Caco-2 (cell line): ENCODE results near the gene OR2D2. TPM values are rescaled to one million over a fixed set of nuclear protein-coding genes. Genes with fewer than 3 reads are reported as not detected.

Experiments used
- BruUV-seq: library from RNA; stranded (reverse); fragments of 400-500 nt; replicated peaks from 2 replicates; lab custom pipeline; 2021; lab: Mats Ljungman, UMichigan
- CTCF ChIA-PET: fragments of 300-600 bp; sonication (Branson Sonifier 250); formaldehyde crosslinking; loops from one replicate; lab custom pipeline; 2022; ENCODE audit warnings: antibody characterized with exemption; lab: Charles Lee
- POLR2A ChIA-PET: fragments of 300-600 bp; sonication (Branson Sonifier 250); formaldehyde crosslinking; loops from one replicate; lab custom pipeline; 2022; ENCODE audit warnings: antibody characterized with exemption; lab: Charles Lee
- DNase-seq, 2 experiments: peaks; one replicate each; pipeline versions ENCODE4 v3.0.0 to v3.0.0-alpha.2; 2020 to 2022
- H3K27me3 ChIP-seq: replicated peaks from 2 replicates; pipeline ENCODE4 v1.6.0; 2011; ENCODE audit warnings: low read length; ENCODE audit not compliant: control insufficient read depth, insufficient read depth
- H3K36me3 ChIP-seq: 2 replicates; pipeline ENCODE4 v1.5.1; 2011; ENCODE audit warnings: low read length; ENCODE audit not compliant: control insufficient read depth, insufficient read depth
- H3K4me1 ChIP-seq: fragments of 250-450 bp; sonication (Bioruptor Pico); 2 replicates; pipeline ENCODE4 v1.5.1; 2020; ENCODE audit warnings: mild to moderate bottlenecking
- H3K4me3 ChIP-seq: 2 replicates; pipeline ENCODE4 v1.5.1; 2011; ENCODE audit warnings: low read depth, mild to moderate bottlenecking, control low read depth, low read length
- H3K9me3 ChIP-seq: fragments of 250-450 bp; sonication (Bioruptor Pico); 2 replicates; pipeline ENCODE4 v1.5.1; 2020; ENCODE audit warnings: mild to moderate bottlenecking, moderate library complexity
- H3K27ac Mint-ChIP-seq: one replicate; pipeline ENCODE4 v1.8.0; 2022; ENCODE audit warnings: mixed read lengths; ENCODE audit not compliant: unreplicated experiment
- H3K27me3 Mint-ChIP-seq: one replicate; pipeline ENCODE4 v1.8.0; 2022; ENCODE audit warnings: mixed read lengths; ENCODE audit not compliant: insufficient read depth, unreplicated experiment
- H3K36me3 Mint-ChIP-seq: one replicate; pipeline ENCODE4 v1.8.0; 2022; ENCODE audit warnings: mild to moderate bottlenecking, mixed read lengths; ENCODE audit not compliant: insufficient read depth, unreplicated experiment
- H3K4me1 Mint-ChIP-seq: one replicate; pipeline ENCODE4 v1.8.0; 2022; ENCODE audit warnings: low read depth, mixed read lengths; ENCODE audit not compliant: unreplicated experiment
- H3K4me3 Mint-ChIP-seq: one replicate; pipeline ENCODE4 v1.8.0; 2022; ENCODE audit warnings: mild to moderate bottlenecking, moderate library complexity, mixed read lengths; ENCODE audit not compliant: unreplicated experiment
- H3K9me3 Mint-ChIP-seq: one replicate; pipeline ENCODE4 v1.8.0; 2022; ENCODE audit warnings: mixed read lengths; ENCODE audit not compliant: unreplicated experiment
- intact Hi-C: fragments of 100-400 bp; cut with micrococcal nuclease; formaldehyde crosslinking; loops from one replicate; pipeline ENCODE4 v1.10.0; 2022; ENCODE audit not compliant: unreplicated experiment
- total RNA-seq: library from RNA; stranded (reverse); gene quantifications from 2 replicates; pipeline ENCODE4 v1.2.3, GENCODE V29; 2022
- TF ChIP-seq, protein P1 (sequence below), 2 experiments: fragments of 200-600 bp in 1 of 2; IDR thresholded peaks; 1 replicate in 1 of 2; 2 replicates in 1 of 2; pipeline versions ENCODE4 v1.5.1 to v1.8.0; 2011 to 2022; ENCODE audit warnings: antibody characterized with exemption in 1 of 2, control low read depth in 1 of 2, inconsistent platforms in 1 of 2, low read depth in 1 of 2, low read length in 1 of 2, mild to moderate bottlenecking in 1 of 2, moderate library complexity in 1 of 2; ENCODE audit not compliant: insufficient read depth in 1 of 2, severe bottlenecking in 1 of 2, unreplicated experiment in 1 of 2

The OR2D2 gene
- total RNA-seq, 1 experiment from 2014 or later = not detected

DNA sequence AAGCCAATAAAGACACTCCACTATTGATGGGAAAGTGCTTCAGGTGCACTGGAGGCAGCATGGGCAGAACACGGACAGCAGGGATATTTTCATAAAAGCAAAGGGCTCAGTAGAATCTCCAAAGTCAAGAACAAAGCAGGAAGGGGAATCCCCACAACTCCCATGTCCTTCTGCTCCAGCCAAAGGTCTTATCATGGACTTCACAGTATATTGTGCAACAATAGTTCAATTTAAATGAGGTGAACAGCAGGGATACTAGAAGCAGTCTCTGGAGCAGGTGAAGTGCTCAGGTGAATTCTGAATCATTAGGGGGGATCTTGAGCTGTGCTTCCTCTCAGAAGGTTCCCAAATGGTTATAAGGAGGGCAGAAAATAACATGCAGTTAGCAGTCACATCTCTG, 6.6 kb upstream of the OR2D2 start:
- H3K9me3 ChIP-seq = no peaks in the 10 kb centered on the region
- ChIA-PET CTCF (no interaction called here), POLR2A (no interaction called here)
- H3K4me3 ChIP-seq = no peak overlapping the region
- H3K27me3 Mint-ChIP-seq = peaks cover 2% of the 10 kb centered on the region
- BruUV-seq = no TSS peak
- H3K4me1 Mint-ChIP-seq = no peaks in the 10 kb centered on the region
- DNase-seq = no peak
- H3K27ac Mint-ChIP-seq = no peak overlapping the region
- TF ChIP-seq, protein P1, sequence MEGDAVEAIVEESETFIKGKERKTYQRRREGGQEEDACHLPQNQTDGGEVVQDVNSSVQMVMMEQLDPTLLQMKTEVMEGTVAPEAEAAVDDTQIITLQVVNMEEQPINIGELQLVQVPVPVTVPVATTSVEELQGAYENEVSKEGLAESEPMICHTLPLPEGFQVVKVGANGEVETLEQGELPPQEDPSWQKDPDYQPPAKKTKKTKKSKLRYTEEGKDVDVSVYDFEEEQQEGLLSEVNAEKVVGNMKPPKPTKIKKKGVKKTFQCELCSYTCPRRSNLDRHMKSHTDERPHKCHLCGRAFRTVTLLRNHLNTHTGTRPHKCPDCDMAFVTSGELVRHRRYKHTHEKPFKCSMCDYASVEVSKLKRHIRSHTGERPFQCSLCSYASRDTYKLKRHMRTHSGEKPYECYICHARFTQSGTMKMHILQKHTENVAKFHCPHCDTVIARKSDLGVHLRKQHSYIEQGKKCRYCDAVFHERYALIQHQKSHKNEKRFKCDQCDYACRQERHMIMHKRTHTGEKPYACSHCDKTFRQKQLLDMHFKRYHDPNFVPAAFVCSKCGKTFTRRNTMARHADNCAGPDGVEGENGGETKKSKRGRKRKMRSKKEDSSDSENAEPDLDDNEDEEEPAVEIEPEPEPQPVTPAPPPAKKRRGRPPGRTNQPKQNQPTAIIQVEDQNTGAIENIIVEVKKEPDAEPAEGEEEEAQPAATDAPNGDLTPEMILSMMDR (IDR thresholded peaks at IDR 0.05; ENCODE audit: insufficient read depth in 1 of 2, low read depth in 1 of 2, low read length in 1 of 2, severe bottlenecking in 1 of 2, unreplicated experiment in 1 of 2) = no peak
- H3K9me3 Mint-ChIP-seq = no peaks in the 10 kb centered on the region
- H3K4me1 ChIP-seq = no peaks in the 10 kb centered on the region; the same call in 1 of the 2 replicates
- H3K27me3 ChIP-seq = no peaks in the 10 kb centered on the region
- H3K36me3 ChIP-seq = no peaks in the 10 kb centered on the region
- intact Hi-C loops = no loop called here
- no peaks in the 10 kb centered on the region for H3K36me3 Mint-ChIP-seq
- H3K4me3 Mint-ChIP-seq = no peak overlapping the region

DNA sequence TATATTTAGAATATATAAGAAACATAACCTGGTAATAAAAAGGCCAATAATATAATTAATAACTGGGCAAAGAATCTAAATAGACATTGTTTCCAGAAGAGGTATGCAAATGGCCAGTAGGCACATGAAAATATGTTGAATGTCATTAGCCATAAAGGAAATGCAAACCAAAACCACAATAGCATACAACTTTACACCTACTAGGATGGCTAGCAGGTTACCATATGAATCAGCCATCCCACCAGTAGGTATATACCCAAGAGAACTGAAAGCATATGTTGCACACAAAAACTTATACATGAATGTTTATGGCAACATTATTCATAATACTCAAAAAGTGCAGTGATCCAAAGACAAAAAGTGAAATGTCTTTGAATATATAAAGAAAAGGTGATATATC, 2.7 kb upstream of the OR2D2 start:
- Histone ChIP-seq H3K4me3 (no peak overlapping the region), H3K27me3 (no peaks in the 10 kb centered on the region), H3K4me1 (no peaks in the 10 kb centered on the region), H3K36me3 (no peaks in the 10 kb centered on the region), H3K9me3 (no peaks in the 10 kb centered on the region)
- no peak overlapping the region for H3K27ac Mint-ChIP-seq
- no peak for DNase-seq
- no peaks in the 10 kb centered on the region for H3K36me3 Mint-ChIP-seq
- no peaks in the 10 kb centered on the region for H3K4me1 Mint-ChIP-seq
- ChIA-PET POLR2A (no interaction called here), CTCF (no interaction called here)
- no peaks in the 10 kb centered on the region for H3K9me3 Mint-ChIP-seq
- intact Hi-C loops = no loop called here
- peaks cover 11% of the 10 kb centered on the region for H3K27me3 Mint-ChIP-seq
- BruUV-seq = no TSS peak
- TF ChIP-seq, protein P1 (IDR thresholded peaks at IDR 0.05; ENCODE audit: insufficient read depth in 1 of 2, low read depth in 1 of 2, low read length in 1 of 2, severe bottlenecking in 1 of 2, unreplicated experiment in 1 of 2) = no peak
- H3K4me3 Mint-ChIP-seq = no peak overlapping the region

- no TSS peak for BruUV-seq
- Mint-ChIP-seq H3K4me1 (no peaks in the 10 kb centered on the region), H3K27ac (no peak overlapping the region), H3K36me3 (no peaks in the 10 kb centered on the region), H3K27me3 (peaks cover 13% of the 10 kb centered on the region), H3K4me3 (no peak overlapping the region), H3K9me3 (no peaks in the 10 kb centered on the region)
- CTCF ChIA-PET = no interaction called here
- H3K9me3 ChIP-seq = no peaks in the 10 kb centered on the region
- TF ChIP-seq, protein P1 (IDR thresholded peaks at IDR 0.05; ENCODE audit: insufficient read depth in 1 of 2, low read depth in 1 of 2, low read length in 1 of 2, severe bottlenecking in 1 of 2, unreplicated experiment in 1 of 2) = peak in 1 of 2 experiments; percentile 21
- POLR2A ChIA-PET = no interaction called here
- intact Hi-C loops = no loop called here
- no peak for DNase-seq
- H3K4me3 ChIP-seq = no peak overlapping the region
- no peaks in the 10 kb centered on the region for H3K27me3 ChIP-seq
- no peaks in the 10 kb centered on the region for H3K4me1 ChIP-seq
- H3K36me3 ChIP-seq = no peaks in the 10 kb centered on the region
Observed at GRCh38 chr11:6894097-6894496, 1.8 kb upstream of the OR2D2 start.
